GM12864 (cell line): ENCODE measurements around the gene LRRC59.

Source experiments
- DNase-seq: peaks from one replicate; pipeline ENCODE4 v3.0.0-alpha.2; 2011; ENCODE audit warnings: low read depth
- H3K4me3 ChIP-seq: 2 replicates; pipeline ENCODE4 v1.5.1; 2011; ENCODE audit warnings: mild to moderate bottlenecking, low read depth, low read length, control low read depth
- CTCF ChIP-seq: IDR thresholded peaks from 2 replicates; pipeline ENCODE4 v1.5.1; 2011; ENCODE audit warnings: low read depth, mild to moderate bottlenecking, moderate library complexity, low read length, control low read depth, inconsistent platforms; ENCODE audit errors: missing control alignments

The LRRC59 gene

DNA sequence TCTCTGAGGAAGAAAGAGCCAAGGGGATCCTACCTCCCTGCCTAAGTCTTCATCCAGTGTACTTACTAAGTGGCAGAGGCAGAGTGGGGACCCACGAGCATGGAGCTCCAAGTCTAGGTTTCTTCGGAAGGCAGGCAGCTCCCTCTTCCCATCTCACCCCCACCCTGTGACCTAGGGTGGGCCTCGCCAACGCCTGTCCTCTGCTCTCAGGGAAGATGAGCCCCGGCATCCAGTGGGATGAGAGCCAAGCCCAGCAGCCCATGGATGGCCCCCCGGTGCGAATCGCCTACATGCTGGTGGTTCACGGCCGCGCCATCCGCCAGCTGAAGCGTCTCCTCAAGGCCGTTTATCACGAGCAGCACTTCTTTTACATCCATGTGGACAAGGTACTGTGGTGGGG is 43.1 kb downstream of the LRRC59 start:
- TF ChIP-seq CTCF = no peak
- H3K4me3 ChIP-seq = no peak overlapping the region
- no peak for DNase-seq

DNA sequence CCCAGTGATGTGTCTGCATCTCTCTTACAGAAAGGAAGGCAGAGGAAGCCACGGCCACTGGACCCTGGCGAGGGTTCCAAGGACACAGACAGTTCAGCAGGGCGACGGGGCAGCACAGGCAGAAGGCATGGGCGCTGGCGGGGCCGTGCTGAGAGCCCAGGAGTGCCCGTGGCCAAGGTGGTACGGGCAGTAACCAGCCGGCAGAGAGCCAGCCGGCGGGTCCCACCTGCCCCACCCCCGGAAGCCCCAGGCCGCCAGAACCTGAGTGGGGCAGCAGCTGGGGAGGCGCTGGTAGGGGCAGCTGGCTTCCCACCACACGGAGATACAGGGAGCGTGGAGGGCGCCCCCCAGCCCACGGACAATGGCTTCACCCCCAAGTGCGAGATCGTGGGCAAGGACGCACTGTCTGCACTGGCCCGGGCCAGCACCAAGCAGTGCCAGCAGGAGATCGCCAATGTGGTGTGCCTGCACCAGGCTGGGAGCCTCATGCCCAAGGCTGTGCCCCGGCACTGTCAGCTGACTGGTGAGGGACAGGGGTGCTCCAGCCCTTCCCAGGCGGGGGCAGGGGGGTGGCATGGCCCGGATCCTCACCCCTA is 43.6 kb downstream of the LRRC59 start:
- H3K4me3 ChIP-seq = no peak overlapping the region
- no peak for DNase-seq
- TF ChIP-seq CTCF = no peak

GRCh38 chr17:50352693-50353599 is 44.4 kb downstream of the LRRC59 start:
- TF ChIP-seq CTCF = no peak
- H3K4me3 ChIP-seq = no peak overlapping the region
- no peak for DNase-seq

- DNase-seq = no peak
- no peak overlapping the region for H3K4me3 ChIP-seq
- no peak for TF ChIP-seq CTCF
Measured at GRCh38 chr17:50352072-50352692, 45.1 kb downstream of the LRRC59 start.

DNA sequence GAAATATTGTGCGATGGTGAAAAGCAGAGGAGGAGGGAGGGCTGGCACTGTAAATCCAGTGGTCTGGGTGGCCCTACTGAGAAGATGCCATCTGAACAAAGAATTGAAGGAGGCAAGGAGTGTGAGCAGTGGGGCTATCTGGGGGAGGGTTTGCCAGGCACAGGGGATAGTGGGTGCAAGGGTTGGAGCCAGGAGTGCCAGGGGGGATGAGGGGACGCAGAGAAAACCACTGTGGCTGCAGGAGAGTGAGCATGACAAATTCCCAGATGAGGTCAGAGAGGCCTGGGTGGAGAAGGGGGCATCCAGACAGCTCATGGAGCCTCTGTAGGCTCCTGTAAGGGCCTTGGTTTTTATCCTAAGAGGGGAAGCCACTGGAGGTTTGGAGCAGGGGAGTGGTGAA is 46.6 kb downstream of the LRRC59 start:
- TF ChIP-seq CTCF = no peak
- no peak overlapping the region for H3K4me3 ChIP-seq
- DNase-seq = no peak

- no peak for DNase-seq
- H3K4me3 ChIP-seq = no peak overlapping the region
- TF ChIP-seq CTCF = no peak
Measured at GRCh38 chr17:50349243-50349600, 48.1 kb downstream of the LRRC59 start.
